ENCODE results near the gene TPM4.
"Not testable (repeated sequence)": the region's sequence is repeated elsewhere in the genome, so short reads cannot be mapped to it uniquely, and the experiment has no call there.

Gene TPM4

GRCh38 chr19:16076154-16076957 is at the start of gene TPM4:
TPM4 (plus strand) TSS chr19:16076495; CDS start chr19:16076566, 71 bp downstream.
- Histone ChIP-seq H3K9ac (ENCODE audit: low read length) (peak within 1 kb of the TSS; percentile 100), H3K36me3 (ENCODE audit: control insufficient read depth, insufficient read depth, low read length) (peaks cover 32% of the 10 kb centered on the region), H3K4me3 (ENCODE audit: low read depth, low read length) (peak within 1 kb of the TSS; percentile 88), H3K4me1 (ENCODE audit: control insufficient read depth, insufficient read depth, low read length) (peaks cover 27% of the 10 kb centered on the region), H3K27ac (ENCODE audit: low read depth, low read length) (peak within 1 kb of the TSS; percentile 99), H3K9me3 (ENCODE audit: control insufficient read depth, insufficient read depth, low read depth, low read length) (no peaks in the 10 kb centered on the region), H3K27me3 (ENCODE audit: control insufficient read depth, insufficient read depth, low read length) (no peaks in the 10 kb centered on the region)

DNA sequence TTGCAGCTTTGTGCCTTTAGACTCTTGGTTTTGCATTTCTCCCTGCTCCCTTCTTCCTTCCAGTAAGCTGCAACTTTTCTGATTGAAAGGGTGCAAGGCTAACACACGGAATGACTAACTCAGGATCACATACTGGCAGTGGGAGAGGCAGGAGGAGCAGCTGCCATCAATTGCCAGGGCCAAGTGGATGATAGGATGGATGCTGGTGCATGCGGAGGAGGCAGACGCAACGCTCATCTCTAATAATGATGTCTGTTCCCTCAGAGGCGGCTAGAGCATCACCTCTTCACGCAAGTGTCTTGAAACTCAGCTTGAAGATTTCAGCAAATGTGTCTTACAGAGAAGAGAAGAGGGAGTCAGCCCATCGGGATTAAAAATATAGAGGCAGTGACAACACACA is 49.5 kb upstream of the TPM4 start:
- no peak overlapping the region for H3K4me3 ChIP-seq (ENCODE audit: low read depth, low read length)
- no peak overlapping the region for H3K27ac ChIP-seq (ENCODE audit: low read depth, low read length)
- H3K9me3 ChIP-seq (ENCODE audit: control insufficient read depth, insufficient read depth, low read depth, low read length), result no peaks in the 10 kb centered on the region
- no peak overlapping the region for H3K9ac ChIP-seq (ENCODE audit: low read length)
- H3K4me1 ChIP-seq (ENCODE audit: control insufficient read depth, insufficient read depth, low read length), result no peaks in the 10 kb centered on the region
- no peaks in the 10 kb centered on the region for H3K36me3 ChIP-seq (ENCODE audit: control insufficient read depth, insufficient read depth, low read length)
- H3K27me3 ChIP-seq (ENCODE audit: control insufficient read depth, insufficient read depth, low read length), result no peaks in the 10 kb centered on the region; the same call in 1 of the 2 replicates

- H3K27me3 ChIP-seq (ENCODE audit: control insufficient read depth, insufficient read depth, low read length), result no peaks in the 10 kb centered on the region; the same call in 1 of the 2 replicates
- H3K36me3 ChIP-seq (ENCODE audit: control insufficient read depth, insufficient read depth, low read length), result no peaks in the 10 kb centered on the region
- no peaks in the 10 kb centered on the region for H3K9me3 ChIP-seq (ENCODE audit: control insufficient read depth, insufficient read depth, low read depth, low read length)
- no peaks in the 10 kb centered on the region for H3K4me1 ChIP-seq (ENCODE audit: control insufficient read depth, insufficient read depth, low read length)
- H3K9ac ChIP-seq (ENCODE audit: low read length), result no peak overlapping the region
- H3K27ac ChIP-seq (ENCODE audit: low read depth, low read length), result no peak overlapping the region
- no peak overlapping the region for H3K4me3 ChIP-seq (ENCODE audit: low read depth, low read length)
Observed at GRCh38 chr19:16027528-16027927, 48.8 kb upstream of the TPM4 start.

DNA sequence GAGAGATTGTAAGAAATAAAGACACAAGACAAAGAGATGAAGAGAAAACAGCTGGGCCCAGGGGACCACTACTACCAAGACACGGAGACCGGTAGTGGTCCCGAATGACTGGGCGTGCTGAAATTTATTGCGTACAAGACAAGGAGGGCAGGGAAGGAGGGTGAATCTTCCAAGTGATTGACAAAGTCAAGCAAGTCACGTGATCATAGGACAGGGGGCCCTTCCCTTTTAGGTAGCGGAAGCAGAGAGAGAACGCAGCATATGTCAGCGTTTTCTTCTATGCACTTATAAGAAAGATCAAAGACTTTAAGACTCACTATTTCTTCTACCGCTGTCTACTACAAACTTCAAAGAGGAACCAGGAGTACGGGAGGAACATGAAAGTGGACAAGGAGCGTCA is 46.1 kb upstream of the TPM4 start:
- H3K27ac ChIP-seq (ENCODE audit: low read depth, low read length); H3K9me3 ChIP-seq (ENCODE audit: control insufficient read depth, insufficient read depth, low read depth, low read length): not testable (repeated sequence)

GRCh38 chr19:16030964-16031871 is 45.1 kb upstream of the TPM4 start:
- Histone ChIP-seq H3K27ac (ENCODE audit: low read depth, low read length) (no peak overlapping the region), H3K9me3 (ENCODE audit: control insufficient read depth, insufficient read depth, low read depth, low read length) (no peaks in the 10 kb centered on the region), H3K4me3 (ENCODE audit: low read depth, low read length) (no peak overlapping the region), H3K4me1 (ENCODE audit: control insufficient read depth, insufficient read depth, low read length) (no peaks in the 10 kb centered on the region), H3K36me3 (ENCODE audit: control insufficient read depth, insufficient read depth, low read length) (no peaks in the 10 kb centered on the region), H3K9ac (ENCODE audit: low read length) (no peak overlapping the region), H3K27me3 (ENCODE audit: control insufficient read depth, insufficient read depth, low read length) (no peaks in the 10 kb centered on the region; the same call in 1 of the 2 replicates)

More for the DNA sequence above, 46.1 kb upstream of the TPM4 start:
- not testable (repeated sequence) for H3K36me3 ChIP-seq (ENCODE audit: control insufficient read depth, insufficient read depth, low read length); H3K4me3 ChIP-seq (ENCODE audit: low read depth, low read length); H3K9ac ChIP-seq (ENCODE audit: low read length); H3K27me3 ChIP-seq (ENCODE audit: control insufficient read depth, insufficient read depth, low read length); H3K4me1 ChIP-seq (ENCODE audit: control insufficient read depth, insufficient read depth, low read length)

DNA sequence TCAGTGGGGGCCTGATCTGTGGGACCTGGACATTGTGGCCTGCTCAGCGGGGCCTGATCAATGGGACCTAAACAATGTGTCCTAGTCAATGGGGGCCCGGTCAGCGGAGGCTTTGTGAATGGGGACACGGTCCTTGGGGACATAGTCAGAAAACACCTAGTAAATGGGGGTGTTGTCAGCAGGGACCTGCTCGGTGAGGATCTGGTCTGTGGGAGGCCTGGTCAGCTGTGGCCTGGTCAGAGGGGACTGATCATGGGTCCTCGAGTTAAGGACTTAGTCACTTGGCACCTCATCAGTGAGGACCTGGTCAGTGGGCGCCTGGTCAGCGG is 44.5 kb upstream of the TPM4 start:
- no peak overlapping the region for H3K4me3 ChIP-seq (ENCODE audit: low read depth, low read length)
- no peaks in the 10 kb centered on the region for H3K4me1 ChIP-seq (ENCODE audit: control insufficient read depth, insufficient read depth, low read length)
- H3K9me3 ChIP-seq (ENCODE audit: control insufficient read depth, insufficient read depth, low read depth, low read length), result no peaks in the 10 kb centered on the region
- H3K36me3 ChIP-seq (ENCODE audit: control insufficient read depth, insufficient read depth, low read length), result no peaks in the 10 kb centered on the region
- no peak overlapping the region for H3K27ac ChIP-seq (ENCODE audit: low read depth, low read length)
- no peaks in the 10 kb centered on the region; the same call in 1 of the 2 replicates for H3K27me3 ChIP-seq (ENCODE audit: control insufficient read depth, insufficient read depth, low read length)
- no peak overlapping the region for H3K9ac ChIP-seq (ENCODE audit: low read length)

DNA sequence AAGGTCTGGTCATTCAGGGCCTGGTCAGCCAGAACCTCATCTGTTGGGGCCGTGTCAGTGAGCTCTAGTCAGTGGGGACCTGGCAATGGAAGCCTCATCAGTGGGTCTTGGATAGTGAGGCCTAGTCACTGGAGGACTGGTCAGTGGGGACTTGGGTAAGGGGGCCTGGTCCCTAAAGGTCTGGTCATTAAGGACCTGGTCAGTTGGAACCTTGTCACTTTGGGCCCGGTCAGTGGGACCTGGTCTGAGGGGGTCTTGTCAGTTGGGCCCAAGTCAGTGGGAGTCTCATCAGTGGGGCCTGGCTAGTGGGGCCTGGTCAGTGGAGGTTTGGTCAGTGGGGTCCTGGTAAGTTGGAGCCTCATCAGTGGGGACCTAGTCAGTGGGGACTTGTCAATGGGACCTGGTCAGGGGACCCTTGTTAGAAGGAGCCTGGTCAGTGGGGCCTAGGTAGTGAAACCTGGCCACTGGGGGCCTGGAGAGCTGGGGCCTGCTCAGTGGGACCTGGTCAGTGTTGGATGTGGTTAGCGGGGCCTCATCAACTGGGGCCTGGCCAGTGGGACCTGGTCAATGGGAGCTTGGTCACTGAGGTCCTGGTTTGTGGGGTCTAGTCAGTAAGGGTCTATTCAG is 43.7 kb upstream of the TPM4 start:
- H3K9me3 ChIP-seq (ENCODE audit: control insufficient read depth, insufficient read depth, low read depth, low read length), result no peaks in the 10 kb centered on the region
- no peak overlapping the region for H3K27ac ChIP-seq (ENCODE audit: low read depth, low read length)

DNA sequence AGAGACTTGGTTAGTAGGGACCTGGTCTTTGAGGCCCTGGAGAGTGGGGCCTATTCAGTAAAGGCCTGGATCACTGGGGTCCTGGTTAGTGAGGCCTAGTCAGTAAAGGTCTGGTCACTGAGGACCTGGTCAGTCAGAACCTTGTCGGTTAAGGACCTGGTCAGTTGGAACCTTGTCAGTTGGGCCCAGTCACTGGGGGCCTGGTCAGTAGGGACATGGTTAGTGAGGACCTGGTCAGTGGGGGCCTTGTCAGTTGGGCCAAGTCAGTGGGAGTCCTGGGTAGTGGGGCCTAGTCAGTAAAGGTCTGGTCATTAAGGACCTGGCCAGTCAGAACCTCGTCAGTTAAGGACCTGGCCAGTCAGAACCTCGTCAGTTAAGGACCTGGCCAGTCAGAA is 43.2 kb upstream of the TPM4 start:
- Histone ChIP-seq H3K27me3 (ENCODE audit: control insufficient read depth, insufficient read depth, low read length) (no peaks in the 10 kb centered on the region; the same call in 1 of the 2 replicates), H3K27ac (ENCODE audit: low read depth, low read length) (no peak overlapping the region)

More for the DNA sequence above, 43.7 kb upstream of the TPM4 start:
- Histone ChIP-seq H3K27me3 (ENCODE audit: control insufficient read depth, insufficient read depth, low read length) (no peaks in the 10 kb centered on the region; the same call in 1 of the 2 replicates), H3K9ac (ENCODE audit: low read length) (no peak overlapping the region), H3K36me3 (ENCODE audit: control insufficient read depth, insufficient read depth, low read length) (no peaks in the 10 kb centered on the region), H3K4me3 (ENCODE audit: low read depth, low read length) (no peak overlapping the region), H3K4me1 (ENCODE audit: control insufficient read depth, insufficient read depth, low read length) (no peaks in the 10 kb centered on the region)

GRCh38 chr19:16033721-16034120 is 42.6 kb upstream of the TPM4 start:
- no peaks in the 10 kb centered on the region for H3K9me3 ChIP-seq (ENCODE audit: control insufficient read depth, insufficient read depth, low read depth, low read length)
- no peak overlapping the region for H3K27ac ChIP-seq (ENCODE audit: low read depth, low read length)
- H3K27me3 ChIP-seq (ENCODE audit: control insufficient read depth, insufficient read depth, low read length), result no peaks in the 10 kb centered on the region; the same call in 1 of the 2 replicates
- H3K4me3 ChIP-seq (ENCODE audit: low read depth, low read length), result no peak overlapping the region
- no peak overlapping the region for H3K9ac ChIP-seq (ENCODE audit: low read length)
- H3K4me1 ChIP-seq (ENCODE audit: control insufficient read depth, insufficient read depth, low read length), result no peaks in the 10 kb centered on the region
- no peaks in the 10 kb centered on the region for H3K36me3 ChIP-seq (ENCODE audit: control insufficient read depth, insufficient read depth, low read length)

More for the DNA sequence above, 43.2 kb upstream of the TPM4 start:
- Histone ChIP-seq H3K4me3 (ENCODE audit: low read depth, low read length) (no peak overlapping the region), H3K36me3 (ENCODE audit: control insufficient read depth, insufficient read depth, low read length) (no peaks in the 10 kb centered on the region), H3K9ac (ENCODE audit: low read length) (no peak overlapping the region), H3K4me1 (ENCODE audit: control insufficient read depth, insufficient read depth, low read length) (no peaks in the 10 kb centered on the region), H3K9me3 (ENCODE audit: control insufficient read depth, insufficient read depth, low read depth, low read length) (no peaks in the 10 kb centered on the region)

GRCh38 chr19:16034180-16034579 is 42.1 kb upstream of the TPM4 start:
- H3K36me3 ChIP-seq (ENCODE audit: control insufficient read depth, insufficient read depth, low read length), result no peaks in the 10 kb centered on the region

More at GRCh38 chr19:16034180-16034579, 42.1 kb upstream of the TPM4 start:
- no peak overlapping the region for H3K27ac ChIP-seq (ENCODE audit: low read depth, low read length)
- H3K9me3 ChIP-seq (ENCODE audit: control insufficient read depth, insufficient read depth, low read depth, low read length), result no peaks in the 10 kb centered on the region
- H3K9ac ChIP-seq (ENCODE audit: low read length), result no peak overlapping the region
- no peaks in the 10 kb centered on the region for H3K4me1 ChIP-seq (ENCODE audit: control insufficient read depth, insufficient read depth, low read length)
- H3K27me3 ChIP-seq (ENCODE audit: control insufficient read depth, insufficient read depth, low read length), result no peaks in the 10 kb centered on the region; the same call in 1 of the 2 replicates
- H3K4me3 ChIP-seq (ENCODE audit: low read depth, low read length), result no peak overlapping the region
